ENCODE results near the gene S1PR4. TPM values are rescaled to one million over a fixed set of nuclear protein-coding genes. Genes with fewer than 3 reads are reported as not detected.

The S1PR4 gene
- total RNA-seq, 1 donor from 2014 or later = not detected

DNA sequence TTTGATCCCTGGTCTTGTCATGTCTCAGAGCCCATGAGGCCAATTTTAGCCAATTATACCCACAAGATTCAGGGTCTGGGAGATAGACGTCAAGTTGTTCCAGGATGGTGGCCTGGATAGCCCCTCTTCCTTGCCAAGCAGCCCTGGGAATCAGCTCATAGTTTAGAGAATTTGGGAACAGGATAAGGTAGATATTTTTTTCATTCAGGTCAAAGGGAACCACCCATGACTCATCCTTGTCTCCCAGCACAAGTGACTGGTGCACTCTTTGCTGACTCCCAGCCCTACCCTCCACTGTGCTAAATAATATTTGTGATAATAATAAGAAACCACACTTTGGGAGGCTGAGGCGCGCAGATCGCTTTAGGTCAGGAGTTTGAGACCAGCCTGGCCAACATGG is 17.1 kb upstream of the S1PR4 start:
- FAIRE-seq (no peak), DNase-seq (ENCODE audit: low read depth) (no peak)
- Mint-ChIP-seq H3K4me3 (ENCODE audit: unreplicated experiment) (no peak overlapping the region), H3K27me3 (ENCODE audit: low read depth, unreplicated experiment) (peaks cover 21% of the 10 kb centered on the region), H3K9me3 (ENCODE audit: unreplicated experiment) (peaks cover 8% of the 10 kb centered on the region), H3K4me1 (ENCODE audit: low read depth, unreplicated experiment) (peaks cover 4% of the 10 kb centered on the region), H3K36me3 (ENCODE audit: low read depth, unreplicated experiment) (peaks cover 2% of the 10 kb centered on the region), H3K27ac (ENCODE audit: unreplicated experiment) (no peak overlapping the region)
- no peaks in the 10 kb centered on the region for H3K4me1 ChIP-seq (ENCODE audit: insufficient read depth, low read length)
- H2AFZ ChIP-seq (ENCODE audit: low read depth, low read length) = no peak overlapping the region
- no peak overlapping the region for H3K4me3 ChIP-seq (ENCODE audit: insufficient read depth, low read depth, low read length)
- H3K4me2 ChIP-seq (ENCODE audit: low read length) = no peak overlapping the region
- TF ChIP-seq EZH2 (IDR thresholded peaks at IDR 0.05; ENCODE audit: insufficient read depth, low read length) = no peak
- TF ChIP-seq, protein P1, sequence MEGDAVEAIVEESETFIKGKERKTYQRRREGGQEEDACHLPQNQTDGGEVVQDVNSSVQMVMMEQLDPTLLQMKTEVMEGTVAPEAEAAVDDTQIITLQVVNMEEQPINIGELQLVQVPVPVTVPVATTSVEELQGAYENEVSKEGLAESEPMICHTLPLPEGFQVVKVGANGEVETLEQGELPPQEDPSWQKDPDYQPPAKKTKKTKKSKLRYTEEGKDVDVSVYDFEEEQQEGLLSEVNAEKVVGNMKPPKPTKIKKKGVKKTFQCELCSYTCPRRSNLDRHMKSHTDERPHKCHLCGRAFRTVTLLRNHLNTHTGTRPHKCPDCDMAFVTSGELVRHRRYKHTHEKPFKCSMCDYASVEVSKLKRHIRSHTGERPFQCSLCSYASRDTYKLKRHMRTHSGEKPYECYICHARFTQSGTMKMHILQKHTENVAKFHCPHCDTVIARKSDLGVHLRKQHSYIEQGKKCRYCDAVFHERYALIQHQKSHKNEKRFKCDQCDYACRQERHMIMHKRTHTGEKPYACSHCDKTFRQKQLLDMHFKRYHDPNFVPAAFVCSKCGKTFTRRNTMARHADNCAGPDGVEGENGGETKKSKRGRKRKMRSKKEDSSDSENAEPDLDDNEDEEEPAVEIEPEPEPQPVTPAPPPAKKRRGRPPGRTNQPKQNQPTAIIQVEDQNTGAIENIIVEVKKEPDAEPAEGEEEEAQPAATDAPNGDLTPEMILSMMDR (IDR thresholded peaks at IDR 0.05; ENCODE audit: insufficient read depth, low read depth, low read length) = no peak
- no peaks in the 10 kb centered on the region for H4K20me1 ChIP-seq (ENCODE audit: insufficient read depth, low read length)
- H3K27me3 ChIP-seq (ENCODE audit: insufficient read depth, low read length) = no peaks in the 10 kb centered on the region
- H3K9me3 ChIP-seq (ENCODE audit: insufficient read depth, low read depth, low read length) = no peaks in the 10 kb centered on the region
- no peaks in the 10 kb centered on the region for H3K36me3 ChIP-seq (ENCODE audit: insufficient read depth, low read length)
- H3K9ac ChIP-seq (ENCODE audit: low read length) = no peak overlapping the region
- no peaks in the 10 kb centered on the region for H3K79me2 ChIP-seq (ENCODE audit: insufficient read depth, low read length)
- no peak overlapping the region for H3K27ac ChIP-seq (ENCODE audit: low read depth, low read length)

DNA sequence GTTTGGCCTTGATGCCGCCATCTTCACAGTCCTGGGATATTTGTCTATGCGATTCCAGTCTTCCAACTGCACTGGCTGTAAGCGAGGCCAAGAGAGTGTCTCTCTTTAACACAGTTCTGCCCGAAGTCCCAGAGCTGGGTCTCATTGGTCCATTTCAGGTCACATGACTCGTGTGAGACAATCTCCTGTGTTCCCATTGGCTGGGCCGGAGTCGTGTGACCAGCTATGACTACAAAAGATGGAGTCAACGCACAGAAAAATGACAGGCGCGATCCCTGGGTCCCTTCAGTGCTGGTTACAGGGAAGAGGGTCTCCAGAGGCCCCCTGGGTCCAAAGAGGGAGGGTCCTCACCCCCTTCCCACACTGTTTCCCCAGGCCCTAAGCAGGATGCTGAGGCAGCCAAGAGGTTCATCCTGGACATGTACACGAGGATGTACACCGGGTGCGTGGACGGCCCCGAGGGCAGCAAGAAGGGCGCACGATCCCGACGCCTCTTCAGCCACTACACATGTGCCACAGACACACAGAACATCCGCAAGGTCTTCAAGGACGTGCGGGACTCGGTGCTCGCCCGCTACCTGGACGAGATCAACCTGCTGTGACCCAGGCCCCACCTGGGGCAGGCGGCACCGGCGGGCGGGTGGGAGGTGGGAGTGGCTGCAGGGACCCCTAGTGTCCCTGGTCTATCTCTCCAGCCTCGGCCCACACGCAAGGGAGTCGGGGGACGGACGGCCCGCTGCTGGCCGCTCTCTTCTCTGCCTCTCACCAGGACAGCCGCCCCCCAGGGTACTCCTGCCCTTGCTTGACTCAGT is 15.9 kb upstream of the S1PR4 start:
- Mint-ChIP-seq H3K4me1 (ENCODE audit: low read depth, unreplicated experiment) (peaks cover 4% of the 10 kb centered on the region), H3K4me3 (ENCODE audit: unreplicated experiment) (no peak overlapping the region), H3K36me3 (ENCODE audit: low read depth, unreplicated experiment) (no peaks in the 10 kb centered on the region), H3K27ac (ENCODE audit: unreplicated experiment) (no peak overlapping the region), H3K9me3 (ENCODE audit: unreplicated experiment) (peaks cover 7% of the 10 kb centered on the region), H3K27me3 (ENCODE audit: low read depth, unreplicated experiment) (peaks cover 21% of the 10 kb centered on the region)
- H3K4me3 ChIP-seq (ENCODE audit: insufficient read depth, low read depth, low read length) = no peak overlapping the region
- DNase-seq (ENCODE audit: low read depth) (no peak), FAIRE-seq (no peak)
- H3K27ac ChIP-seq (ENCODE audit: low read depth, low read length) = no peak overlapping the region
- no peak overlapping the region for H3K9ac ChIP-seq (ENCODE audit: low read length)
- TF ChIP-seq EZH2 (IDR thresholded peaks at IDR 0.05; ENCODE audit: insufficient read depth, low read length) = no peak
- TF ChIP-seq, protein P1 (IDR thresholded peaks at IDR 0.05; ENCODE audit: insufficient read depth, low read depth, low read length) = no peak
- H3K27me3 ChIP-seq (ENCODE audit: insufficient read depth, low read length) = no peaks in the 10 kb centered on the region
- no peak overlapping the region for H2AFZ ChIP-seq (ENCODE audit: low read depth, low read length)
- no peak overlapping the region for H3K4me2 ChIP-seq (ENCODE audit: low read length)
- H3K4me1 ChIP-seq (ENCODE audit: insufficient read depth, low read length) = no peaks in the 10 kb centered on the region
- no peaks in the 10 kb centered on the region for H3K79me2 ChIP-seq (ENCODE audit: insufficient read depth, low read length)
- H3K9me3 ChIP-seq (ENCODE audit: insufficient read depth, low read depth, low read length) = no peaks in the 10 kb centered on the region
- no peaks in the 10 kb centered on the region for H4K20me1 ChIP-seq (ENCODE audit: insufficient read depth, low read length)
- no peaks in the 10 kb centered on the region for H3K36me3 ChIP-seq (ENCODE audit: insufficient read depth, low read length)

Measured in astrocyte (in vitro differentiated cells and primary cell).